NCI-H748 treated with DMSO at 0.1 percent for 48 hours (cell line): ENCODE data around the gene TSTD2.
A peak's percentile ranks its signal among the peaks of the same experiment; 100 is the strongest.

ENCODE experiments used
- DNase-seq: peaks from one replicate; lab custom pipeline; 2025; lab: John Stamatoyannopoulos, UW

TSTD2 gene

GRCh38 chr9:97632985-97633858 lies at the start of gene TSTD2, which contains the start of gene NCBP1:
Gene TSTD2, minus strand, starts transcription at chr9:97633368. Its CDS starts 5,806 bp downstream, at chr9:97627562.
Gene NCBP1, plus strand, starts transcription at chr9:97633821. Its CDS starts 61 bp downstream, at chr9:97633882.
- DNase-seq, result peak; percentile 96

DNA sequence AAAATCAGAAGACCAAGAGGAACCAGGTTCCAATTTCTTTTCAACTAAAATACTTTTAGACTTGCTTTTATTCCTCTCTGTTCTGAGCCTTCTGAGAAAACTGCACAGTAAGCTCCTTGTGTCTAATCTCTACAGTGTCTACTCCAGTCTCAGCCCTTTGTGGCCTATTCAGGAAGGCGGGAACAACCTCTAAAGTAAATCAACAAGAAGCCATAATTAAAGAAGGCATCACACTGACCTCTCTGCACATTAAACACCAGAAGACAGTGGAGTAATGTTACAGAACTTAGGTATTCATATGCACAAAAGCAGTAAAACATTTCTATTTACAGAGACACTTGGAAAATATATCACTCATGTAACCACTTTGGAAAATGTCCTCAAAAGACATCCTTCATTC lies 49.1 kb upstream of the TSTD2 start:
- DNase-seq, result no peak

- DNase-seq, result no peak
These were observed 42.5 kb upstream of the TSTD2 start for GRCh38 chr9:97675655-97676054.

- DNase-seq, result no peak
These were observed 40.8 kb upstream of the TSTD2 start for GRCh38 chr9:97673922-97674321.

GRCh38 chr9:97672403-97672802 lies 39.2 kb upstream of the TSTD2 start:
- no peak for DNase-seq

DNA sequence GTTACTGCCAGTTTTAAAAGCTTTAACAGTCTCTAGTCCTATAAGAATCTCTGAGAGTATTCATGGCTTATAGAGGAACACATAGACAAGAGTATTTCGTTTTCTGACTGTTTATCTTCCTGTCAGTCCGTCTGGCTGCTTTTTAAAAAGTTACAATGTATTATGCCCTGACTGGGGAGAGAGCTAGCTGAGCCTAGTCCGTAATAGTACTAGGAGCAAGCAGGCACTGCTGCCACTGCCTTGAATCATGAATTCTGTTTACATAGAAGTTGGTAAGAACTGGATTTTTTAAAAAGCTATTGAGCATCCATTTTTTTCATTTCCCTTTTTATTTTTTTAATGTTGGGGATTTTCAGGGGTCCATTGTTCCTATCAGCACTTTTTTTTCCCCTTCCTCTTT lies 37.4 kb upstream of the TSTD2 start:
- DNase-seq, result no peak

DNA sequence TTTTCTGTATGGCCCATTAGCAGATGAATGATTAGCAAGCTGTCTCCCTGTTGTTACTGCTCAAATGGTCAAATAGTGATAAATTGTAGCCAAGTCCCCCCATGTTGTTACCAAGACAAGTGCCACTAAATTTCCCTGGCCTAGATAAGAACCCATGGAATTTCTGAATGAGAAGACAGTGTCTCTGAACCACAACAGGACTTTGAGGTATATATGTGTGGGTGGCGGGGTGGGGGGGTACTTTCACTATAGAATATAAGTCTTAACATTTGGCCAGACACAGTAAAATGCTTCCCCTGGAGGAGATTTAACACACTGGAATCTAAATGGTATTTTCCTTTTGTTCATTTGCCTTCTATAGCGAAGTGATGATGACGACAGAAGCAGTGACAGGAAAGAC lies 35.3 kb upstream of the TSTD2 start:
- no peak for DNase-seq

DNA sequence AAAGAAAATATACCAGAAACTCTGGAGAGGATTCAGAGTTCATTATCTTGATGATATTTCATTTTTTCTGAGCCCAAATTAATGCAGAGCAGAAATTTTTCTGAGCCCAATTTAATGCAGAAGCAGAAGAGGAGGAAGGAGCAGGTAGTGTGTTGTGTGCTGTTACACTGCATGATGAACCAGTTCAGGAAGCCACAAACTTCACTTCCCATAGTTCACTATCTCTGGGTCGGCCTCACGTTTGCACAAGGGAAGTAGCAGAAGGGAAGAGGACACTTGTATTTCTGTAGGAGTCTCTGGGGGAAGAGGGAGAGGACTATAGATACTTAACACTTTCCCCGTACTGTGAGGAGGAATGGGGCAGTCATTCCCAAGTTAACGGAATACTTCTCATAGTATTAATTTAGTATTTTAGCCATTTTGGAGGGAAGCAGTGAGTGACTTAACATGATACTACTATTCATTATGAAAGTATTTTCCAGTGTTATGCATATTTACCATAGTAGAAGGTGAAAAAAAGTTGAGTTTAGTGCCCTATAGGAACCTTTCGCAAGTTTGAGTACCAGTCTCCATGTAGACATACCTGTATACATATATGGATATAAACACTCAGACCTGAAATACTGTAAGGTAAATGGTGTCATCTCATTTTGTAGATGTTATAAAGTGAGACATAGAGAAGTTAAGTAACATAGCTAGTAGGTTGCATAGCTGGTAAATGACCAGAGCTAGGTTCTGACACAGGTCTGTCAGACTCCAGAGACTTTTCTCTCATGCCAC lies 33.9 kb upstream of the TSTD2 start:
- DNase-seq, result no peak

DNA sequence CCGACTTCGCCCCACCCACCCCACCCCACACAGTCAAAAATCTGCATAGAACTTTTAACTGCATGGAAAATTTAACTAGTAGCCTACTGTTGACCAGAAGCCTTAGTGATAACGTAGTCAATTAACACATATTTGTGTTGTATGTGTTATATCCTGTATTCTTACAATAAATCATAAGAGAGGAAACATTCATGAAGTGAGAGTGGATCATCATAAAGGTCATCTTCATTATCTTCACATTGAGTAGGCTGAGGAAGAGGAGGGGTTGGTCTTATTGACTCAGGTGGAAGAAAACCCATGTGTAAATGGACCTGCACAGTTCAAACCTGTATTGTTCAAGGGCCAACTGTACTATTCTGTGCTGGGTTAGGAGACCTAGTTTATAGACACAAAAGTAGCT lies 32.6 kb upstream of the TSTD2 start:
- DNase-seq, result no peak

- no peak for DNase-seq
These were observed 27.7 kb upstream of the TSTD2 start for GRCh38 chr9:97660847-97661246.

DNA sequence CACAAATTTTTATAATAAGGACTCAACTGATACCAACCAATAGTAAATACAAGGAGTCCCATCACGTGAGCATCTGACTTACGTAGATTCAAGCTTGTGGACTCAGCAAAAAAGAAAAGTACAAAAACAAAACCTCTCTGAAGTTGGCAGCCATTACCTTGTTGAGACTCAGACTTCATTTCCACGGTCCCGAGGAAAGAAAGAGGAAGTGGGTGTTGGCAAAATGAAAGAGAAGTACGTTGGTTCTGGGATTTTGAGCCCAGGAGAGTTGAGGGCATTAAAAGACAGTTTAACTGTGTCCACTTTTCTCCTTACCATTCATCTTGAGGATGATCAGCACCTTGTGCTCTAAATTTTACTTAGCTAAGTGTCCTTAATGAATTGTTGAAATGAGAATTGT lies 27.2 kb upstream of the TSTD2 start:
- DNase-seq, result no peak

- DNase-seq, result no peak
These were observed 26.6 kb upstream of the TSTD2 start for GRCh38 chr9:97659771-97660170.

- no peak for DNase-seq
These were observed 25.5 kb upstream of the TSTD2 start for GRCh38 chr9:97658707-97659106.

DNA sequence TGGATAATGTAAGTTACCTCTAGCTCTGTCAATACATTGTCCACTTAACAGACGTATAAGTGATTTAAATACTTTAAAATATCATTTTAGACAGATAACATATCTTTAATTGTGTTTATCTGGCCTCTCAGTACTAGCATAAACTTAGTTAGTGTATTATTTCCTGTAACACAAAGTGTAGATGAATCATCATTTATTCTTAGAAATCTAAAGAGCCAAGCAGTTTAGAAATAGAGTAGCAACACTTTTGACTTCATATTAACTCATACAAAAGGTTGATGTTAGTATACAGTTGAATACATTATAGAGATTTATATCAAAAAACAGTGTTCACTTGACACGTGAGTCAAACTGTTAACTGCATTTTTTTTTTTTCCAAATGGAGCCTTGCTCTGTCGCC lies 18.5 kb upstream of the TSTD2 start:
- no peak for DNase-seq

DNA sequence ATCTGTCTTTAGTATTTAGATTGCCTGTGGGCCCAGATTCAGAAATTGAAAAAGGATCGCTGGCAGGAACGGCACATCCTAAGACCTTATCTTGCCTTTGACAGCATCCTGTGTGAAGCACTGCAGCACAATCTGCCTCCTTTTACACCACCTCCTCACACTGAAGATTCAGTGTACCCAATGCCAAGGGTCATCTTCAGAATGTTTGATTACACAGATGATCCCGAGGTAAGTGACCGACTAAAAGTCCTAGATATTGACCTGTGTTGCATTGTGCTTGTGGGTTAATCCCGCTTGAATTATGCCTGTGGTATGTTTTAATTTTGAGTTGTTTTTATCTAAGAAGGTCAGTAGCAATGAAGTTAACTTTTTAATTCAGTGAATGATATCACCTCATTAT lies 14.8 kb upstream of the TSTD2 start:
- no peak for DNase-seq

GRCh38 chr9:97645720-97646119 lies 12.6 kb upstream of the TSTD2 start:
- DNase-seq, result no peak

DNA sequence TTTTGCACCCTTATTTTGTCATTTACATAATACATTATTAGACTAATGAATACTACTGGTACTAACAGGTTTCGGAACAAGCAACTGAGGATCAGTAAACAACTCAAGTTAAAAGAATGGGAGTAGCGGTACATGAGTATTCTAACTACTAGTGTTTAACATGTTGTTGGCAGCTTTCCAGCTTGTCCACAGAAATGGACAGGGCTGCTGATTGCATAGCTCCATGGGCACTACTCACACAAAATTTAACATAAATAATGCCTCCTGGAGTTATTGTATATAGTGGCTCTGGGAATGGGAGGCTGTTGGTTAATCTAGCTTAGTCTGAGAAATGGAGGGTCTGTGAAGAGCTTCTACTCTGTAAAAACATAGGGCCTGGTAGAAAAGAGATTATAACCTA lies 7.2 kb upstream of the TSTD2 start:
- DNase-seq, result peak; percentile 44

DNA sequence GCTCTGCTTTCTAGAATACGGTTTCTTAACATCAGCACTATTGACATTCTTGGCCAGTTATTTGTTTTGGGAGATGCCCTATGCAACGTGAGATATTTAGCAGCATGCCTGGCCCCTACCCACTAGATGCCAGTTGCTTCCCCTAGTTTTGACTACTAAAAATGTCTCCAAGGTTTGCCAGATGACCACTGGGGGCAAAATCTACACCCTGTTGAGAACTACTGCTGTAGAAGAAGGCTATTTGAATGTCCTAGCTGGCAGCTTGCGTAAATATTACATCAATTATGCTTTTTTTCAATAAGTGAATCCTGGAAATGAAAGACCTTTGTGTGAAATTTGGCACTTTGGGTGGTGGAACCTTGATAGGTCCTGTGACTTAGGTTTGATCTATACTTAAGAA lies 5.5 kb upstream of the TSTD2 start:
- no peak for DNase-seq

GRCh38 chr9:97636903-97637302 lies 3.7 kb upstream of the TSTD2 start:
- DNase-seq, result no peak

GRCh38 chr9:97635026-97635425 lies 1.9 kb upstream of the TSTD2 start:
- no peak for DNase-seq

DNA sequence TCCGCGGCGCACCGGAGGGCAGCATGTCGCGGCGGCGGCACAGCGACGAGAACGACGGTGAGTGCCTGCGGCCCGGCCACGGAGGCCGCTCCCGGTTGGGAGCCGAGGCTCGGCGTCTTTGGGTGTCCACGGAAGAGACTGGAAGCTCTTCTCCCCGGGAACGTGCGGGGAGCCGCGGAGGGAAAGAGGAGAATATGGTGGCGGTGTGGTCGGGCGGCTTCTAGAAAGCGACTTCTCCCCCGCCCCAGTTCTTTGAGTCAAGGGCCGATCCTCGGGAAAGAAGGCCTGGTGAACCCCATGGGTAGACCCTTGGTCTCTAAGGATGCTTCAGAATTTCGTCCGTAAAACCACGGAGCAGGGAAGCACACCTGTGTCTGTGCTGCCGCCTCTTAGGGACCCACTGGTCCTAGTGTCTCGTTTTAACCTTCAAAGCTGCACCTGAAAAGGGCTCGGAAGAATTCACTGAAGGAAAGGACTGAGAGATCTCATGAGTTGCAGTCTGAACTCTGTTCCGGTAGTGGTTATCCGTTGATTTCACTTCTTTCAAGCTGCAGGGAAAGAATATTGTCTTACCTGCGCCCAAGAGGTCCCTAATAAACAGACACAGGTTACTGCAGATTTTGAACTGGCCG lies 807 bp upstream of the TSTD2 start:
- DNase-seq, result peak; percentile 27

DNA sequence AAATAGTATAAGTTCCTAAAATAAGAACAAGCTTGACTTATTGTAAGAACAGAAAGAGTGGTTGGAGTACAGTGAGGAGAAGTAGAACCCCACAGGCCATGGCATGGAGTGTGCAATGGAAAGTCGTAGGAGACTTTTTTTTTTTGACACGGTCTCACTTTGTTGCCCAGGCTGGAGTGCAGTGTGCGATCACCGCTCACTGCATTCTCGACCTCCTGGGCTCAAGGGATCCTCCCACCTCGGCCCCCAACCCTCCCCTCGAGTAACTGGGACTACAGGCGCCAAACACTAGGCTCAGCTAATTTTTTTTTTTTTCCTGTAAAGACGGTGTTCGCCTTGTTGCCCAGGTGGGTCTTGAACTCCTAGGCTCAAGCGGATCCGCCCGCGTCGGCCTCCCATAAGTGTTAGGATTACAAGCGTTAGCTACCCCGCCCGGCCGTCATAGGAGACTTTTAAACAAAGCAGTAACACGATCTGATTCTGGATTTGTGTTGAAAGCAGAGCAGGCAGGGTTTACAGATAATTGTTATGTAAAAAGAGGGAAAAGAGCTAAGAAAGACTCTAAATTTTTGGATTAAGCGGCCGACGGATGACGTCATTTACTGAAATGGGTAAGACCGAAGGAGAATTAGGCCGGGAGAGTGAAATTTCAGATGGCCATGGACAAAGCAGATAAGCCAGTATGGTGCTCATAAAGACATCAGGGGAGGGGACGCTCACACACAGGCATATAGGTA lies 752 bp downstream of the TSTD2 start:
- no peak for DNase-seq
